Right atrium auricular region (tissue), 2 donors: ENCODE data around the gene RAD51B. TPM values are rescaled to one million over a fixed set of nuclear protein-coding genes. Genes with fewer than 3 reads are reported as not detected.

Experiments
- DNase-seq: peaks from one replicate; pipeline ENCODE4 v3.0.0-alpha.2; 2019; ENCODE audit warnings: low spot score
- H3K27ac ChIP-seq, 2 donors: fragments of 200-600 bp; sonication (generic); 1 replicate in 1 of 2; 2 replicates in 1 of 2; pipeline ENCODE4 v1.5.1; 2016 to 2019
- H3K27me3 ChIP-seq, 2 donors: fragments of 200-600 bp; sonication (generic); one replicate each; pipeline versions ENCODE4 v1.5.1 to v1.6.0; 2017 to 2019
- H3K36me3 ChIP-seq: fragments of 200-600 bp; sonication (generic); one replicate; pipeline ENCODE4 v1.5.1; 2016
- H3K4me1 ChIP-seq, 2 donors: fragments of 200-600 bp; sonication (generic); one replicate each; pipeline versions ENCODE4 v1.5.1 to v1.6.0; 2017 to 2019
- H3K4me3 ChIP-seq, 2 donors: fragments of 200-600 bp; sonication (generic); 1 replicate in 1 of 2; 2 replicates in 1 of 2; pipeline ENCODE4 v1.5.1; 2017 to 2019; ENCODE audit warnings: mild to moderate bottlenecking in 1 of 2, moderate library complexity in 1 of 2
- H3K9me3 ChIP-seq, 2 donors: fragments of 200-600 bp; sonication (generic); one replicate each; pipeline ENCODE4 v1.5.1; 2019
- CTCF ChIP-seq, 2 donors: fragments of 200-600 bp; sonication (generic); IDR thresholded peaks; one replicate each; pipeline ENCODE4 v1.5.1; 2019; ENCODE audit warnings: antibody characterized with exemption in 2 of 2
- total RNA-seq, 2 donors: library from RNA; depleted of rRNA; stranded (reverse); fragments of >200 nt; gene quantifications; one replicate each; pipeline ENCODE4 v1.1.0, GENCODE V29; 2016

Gene RAD51B
- total RNA-seq, 2 donors from 2014 or later = 1.2 to 1.5 TPM

GRCh38 chr14:68516342-68516741 lies 696.8 kb downstream of the RAD51B start:
- TF ChIP-seq CTCF (IDR thresholded peaks at IDR 0.05) = no peak
- peaks cover 0 to 52% of the 10 kb centered on the region in 2 donors for H3K4me1 ChIP-seq
- no peak overlapping the region for H3K27ac ChIP-seq
- H3K36me3 ChIP-seq = no peaks in the 10 kb centered on the region
- no peaks in the 10 kb centered on the region for H3K27me3 ChIP-seq
- DNase-seq = no peak
- no peak overlapping the region for H3K4me3 ChIP-seq
- no peaks in the 10 kb centered on the region for H3K9me3 ChIP-seq

GRCh38 chr14:68518166-68518565 lies 698.6 kb downstream of the RAD51B start:
- TF ChIP-seq CTCF (IDR thresholded peaks at IDR 0.05) = no peak
- DNase-seq = peak; percentile 57
- Histone ChIP-seq H3K27me3 (no peaks in the 10 kb centered on the region), H3K4me1 (peaks cover 0 to 60% of the 10 kb centered on the region in 2 donors), H3K9me3 (no peaks in the 10 kb centered on the region), H3K36me3 (no peaks in the 10 kb centered on the region), H3K4me3 (no peak overlapping the region), H3K27ac (no peak overlapping the region)

GRCh38 chr14:68518761-68519670 lies 699.4 kb downstream of the RAD51B start:
- H3K9me3 ChIP-seq = no peaks in the 10 kb centered on the region
- H3K4me1 ChIP-seq = peaks cover 0 to 61% of the 10 kb centered on the region in 2 donors
- no peak overlapping the region for H3K4me3 ChIP-seq
- no peaks in the 10 kb centered on the region for H3K27me3 ChIP-seq
- peak overlapping the region in 1 of 2 donors; percentile 53 for H3K27ac ChIP-seq
- TF ChIP-seq CTCF (IDR thresholded peaks at IDR 0.05) = no peak
- peak; percentile 58 for DNase-seq
- no peaks in the 10 kb centered on the region for H3K36me3 ChIP-seq

GRCh38 chr14:68519671-68520187 lies 700.1 kb downstream of the RAD51B start:
- H3K4me3 ChIP-seq = no peak overlapping the region
- no peak for TF ChIP-seq CTCF (IDR thresholded peaks at IDR 0.05)
- no peak for DNase-seq
- no peaks in the 10 kb centered on the region for H3K36me3 ChIP-seq
- no peaks in the 10 kb centered on the region for H3K27me3 ChIP-seq
- H3K9me3 ChIP-seq = peaks cover 0 to under 1% of the 10 kb centered on the region in 2 donors
- peak overlapping the region in 1 of 2 donors; percentile 53 for H3K27ac ChIP-seq
- H3K4me1 ChIP-seq = peaks cover 0 to 62% of the 10 kb centered on the region in 2 donors

GRCh38 chr14:68520637-68521556 lies 701.3 kb downstream of the RAD51B start:
- H3K4me1 ChIP-seq = peaks cover 0 to 62% of the 10 kb centered on the region in 2 donors
- H3K27me3 ChIP-seq = no peaks in the 10 kb centered on the region
- peak overlapping the region; percentile 3 to 60 for H3K27ac ChIP-seq
- H3K9me3 ChIP-seq = peaks cover 0 to 3% of the 10 kb centered on the region in 2 donors
- no peak for DNase-seq
- H3K4me3 ChIP-seq = no peak overlapping the region
- H3K36me3 ChIP-seq = no peaks in the 10 kb centered on the region
- TF ChIP-seq CTCF (IDR thresholded peaks at IDR 0.05) = no peak
